Memory B cell (primary cell): ENCODE data around the gene SPIRE1.
A peak's percentile ranks its signal among the peaks of the same experiment; 100 is the strongest.

Experiments
- ATAC-seq: fragments of 150-1000 bp; cut with Tn5 transposase; 2 replicates; pipeline ENCODE4 v1.10.0; 2021; ENCODE audit warnings: low read depth, mild to moderate bottlenecking, moderate library complexity
- DNase-seq, 2 donors: peaks; one replicate each; pipeline ENCODE4 v3.0.0; 2022; ENCODE audit warnings: low spot score in 2 of 2
- H3K27ac Mint-ChIP-seq: one replicate; pipeline ENCODE4 v1.8.0; 2022; ENCODE audit warnings: mild to moderate bottlenecking, moderate library complexity, mixed read lengths
- H3K27me3 Mint-ChIP-seq: one replicate; pipeline ENCODE4 v1.8.0; 2022; ENCODE audit warnings: mixed read lengths
- H3K36me3 Mint-ChIP-seq: one replicate; pipeline ENCODE4 v1.8.0; 2022; ENCODE audit warnings: mild to moderate bottlenecking, mixed read lengths
- H3K4me1 Mint-ChIP-seq: one replicate; pipeline ENCODE4 v1.8.0; 2022; ENCODE audit warnings: mixed read lengths
- H3K4me3 Mint-ChIP-seq: one replicate; pipeline ENCODE4 v1.8.0; 2022; ENCODE audit warnings: mild to moderate bottlenecking, moderate library complexity, mixed read lengths
- H3K9me3 Mint-ChIP-seq: one replicate; pipeline ENCODE4 v1.8.0; 2022; ENCODE audit warnings: mixed read lengths

The SPIRE1 gene

GRCh38 chr18:12657684-12658425 is at the start of gene SPIRE1:
Gene SPIRE1 (minus strand): TSS chr18:12658107. CDS start chr18:12657866, 241 bp downstream.
- no peaks in the 10 kb centered on the region for H3K9me3 Mint-ChIP-seq
- H3K4me3 Mint-ChIP-seq = peak within 1 kb of the TSS; percentile 90
- ATAC-seq (peak; percentile 59), DNase-seq (peak in 1 of 2 donors; percentile 50)
- peaks cover 4% of the 10 kb centered on the region for H3K27me3 Mint-ChIP-seq
- H3K36me3 Mint-ChIP-seq = no peaks in the 10 kb centered on the region
- peaks cover 8% of the 10 kb centered on the region for H3K4me1 Mint-ChIP-seq
- H3K27ac Mint-ChIP-seq = no peak within 1 kb of the TSS

- ATAC-seq (no peak), DNase-seq (no peak)
- H3K36me3 Mint-ChIP-seq = peaks cover 10% of the 10 kb centered on the region
- H3K27me3 Mint-ChIP-seq = no peaks in the 10 kb centered on the region
- peaks cover 31% of the 10 kb centered on the region for H3K4me1 Mint-ChIP-seq
- no peaks in the 10 kb centered on the region for H3K9me3 Mint-ChIP-seq
- H3K27ac Mint-ChIP-seq = peak overlapping the region; percentile 100
- peak overlapping the region; percentile 100 for H3K4me3 Mint-ChIP-seq
Observed at GRCh38 chr18:12703664-12704063, 45.8 kb upstream of the SPIRE1 start.

GRCh38 chr18:12703096-12703567 is 45.2 kb upstream of the SPIRE1 start:
- Mint-ChIP-seq H3K27me3 (no peaks in the 10 kb centered on the region), H3K36me3 (peaks cover 12% of the 10 kb centered on the region), H3K4me1 (peaks cover 31% of the 10 kb centered on the region), H3K9me3 (no peaks in the 10 kb centered on the region), H3K4me3 (peak overlapping the region; percentile 100), H3K27ac (peak overlapping the region; percentile 100)
- ATAC-seq (peak; percentile 49), DNase-seq (no peak)

GRCh38 chr18:12702221-12703095 is 44.6 kb upstream of the SPIRE1 start, which contains the start of the genes CEP76 and PSMG2:
Gene CEP76 (minus strand): TSS chr18:12702723. CDS start chr18:12702548, 175 bp downstream.
Gene PSMG2 (plus strand): TSS chr18:12703042. CDS start chr18:12703108, 66 bp downstream.
- DNase-seq (peak; percentile 90 to 96), ATAC-seq (peak; percentile 83)
- H3K27ac Mint-ChIP-seq = peak within 1 kb of the TSS; percentile 100
- peaks cover 31% of the 10 kb centered on the region for H3K4me1 Mint-ChIP-seq
- peaks cover 8% of the 10 kb centered on the region for H3K36me3 Mint-ChIP-seq
- H3K27me3 Mint-ChIP-seq = no peaks in the 10 kb centered on the region
- H3K4me3 Mint-ChIP-seq = peak within 1 kb of the TSS; percentile 100
- no peaks in the 10 kb centered on the region for H3K9me3 Mint-ChIP-seq

- Mint-ChIP-seq H3K9me3 (no peaks in the 10 kb centered on the region), H3K27ac (peak overlapping the region; percentile 100), H3K4me3 (peak overlapping the region; percentile 100), H3K36me3 (peaks cover 5% of the 10 kb centered on the region), H3K4me1 (peaks cover 33% of the 10 kb centered on the region), H3K27me3 (no peaks in the 10 kb centered on the region)
- ATAC-seq (no peak), DNase-seq (no peak)
Observed at GRCh38 chr18:12701161-12701560, 43.3 kb upstream of the SPIRE1 start.

GRCh38 chr18:12699747-12700146 is 41.8 kb upstream of the SPIRE1 start:
- ATAC-seq (no peak), DNase-seq (no peak)
- Mint-ChIP-seq H3K9me3 (no peaks in the 10 kb centered on the region), H3K36me3 (peaks cover 7% of the 10 kb centered on the region), H3K27ac (no peak overlapping the region), H3K27me3 (no peaks in the 10 kb centered on the region), H3K4me3 (no peak overlapping the region), H3K4me1 (peaks cover 25% of the 10 kb centered on the region)

- no peaks in the 10 kb centered on the region for H3K9me3 Mint-ChIP-seq
- DNase-seq (no peak), ATAC-seq (no peak)
- H3K36me3 Mint-ChIP-seq = peaks cover 12% of the 10 kb centered on the region
- no peak overlapping the region for H3K4me3 Mint-ChIP-seq
- H3K27me3 Mint-ChIP-seq = no peaks in the 10 kb centered on the region
- H3K27ac Mint-ChIP-seq = no peak overlapping the region
- H3K4me1 Mint-ChIP-seq = peaks cover 7% of the 10 kb centered on the region
Observed at GRCh38 chr18:12694032-12694431, 36.1 kb upstream of the SPIRE1 start.

- no peaks in the 10 kb centered on the region for H3K9me3 Mint-ChIP-seq
- H3K4me1 Mint-ChIP-seq = peaks cover 6% of the 10 kb centered on the region
- DNase-seq (no peak), ATAC-seq (no peak)
- H3K36me3 Mint-ChIP-seq = peaks cover 10% of the 10 kb centered on the region
- no peaks in the 10 kb centered on the region for H3K27me3 Mint-ChIP-seq
- no peak overlapping the region for H3K4me3 Mint-ChIP-seq
- H3K27ac Mint-ChIP-seq = no peak overlapping the region
Observed at GRCh38 chr18:12692206-12692605, 34.3 kb upstream of the SPIRE1 start.

GRCh38 chr18:12689256-12689850 is 31.4 kb upstream of the SPIRE1 start:
- H3K4me1 Mint-ChIP-seq = peaks cover 5% of the 10 kb centered on the region
- H3K27me3 Mint-ChIP-seq = no peaks in the 10 kb centered on the region
- H3K4me3 Mint-ChIP-seq = no peak overlapping the region
- no peak overlapping the region for H3K27ac Mint-ChIP-seq
- ATAC-seq (no peak), DNase-seq (no peak)
- H3K9me3 Mint-ChIP-seq = no peaks in the 10 kb centered on the region
- H3K36me3 Mint-ChIP-seq = peaks cover 7% of the 10 kb centered on the region

GRCh38 chr18:12686100-12686499 is 28.2 kb upstream of the SPIRE1 start:
- no peaks in the 10 kb centered on the region for H3K36me3 Mint-ChIP-seq
- no peaks in the 10 kb centered on the region for H3K9me3 Mint-ChIP-seq
- H3K27ac Mint-ChIP-seq = no peak overlapping the region
- H3K4me1 Mint-ChIP-seq = no peaks in the 10 kb centered on the region
- no peaks in the 10 kb centered on the region for H3K27me3 Mint-ChIP-seq
- ATAC-seq (no peak), DNase-seq (no peak)
- H3K4me3 Mint-ChIP-seq = no peak overlapping the region

- ATAC-seq = no peak
- no peak overlapping the region for H3K27ac Mint-ChIP-seq
- peaks cover 14% of the 10 kb centered on the region for H3K36me3 Mint-ChIP-seq
- no peaks in the 10 kb centered on the region for H3K9me3 Mint-ChIP-seq
- no peaks in the 10 kb centered on the region for H3K4me1 Mint-ChIP-seq
- no peaks in the 10 kb centered on the region for H3K27me3 Mint-ChIP-seq
- DNase-seq = no peak
- no peak overlapping the region for H3K4me3 Mint-ChIP-seq
Observed at GRCh38 chr18:12679183-12679786, 21.4 kb upstream of the SPIRE1 start.

GRCh38 chr18:12668041-12668440 is 10.1 kb upstream of the SPIRE1 start:
- no peaks in the 10 kb centered on the region for H3K27me3 Mint-ChIP-seq
- DNase-seq (no peak), ATAC-seq (no peak)
- no peak overlapping the region for H3K27ac Mint-ChIP-seq
- H3K9me3 Mint-ChIP-seq = no peaks in the 10 kb centered on the region
- no peaks in the 10 kb centered on the region for H3K4me1 Mint-ChIP-seq
- no peak overlapping the region for H3K4me3 Mint-ChIP-seq
- no peaks in the 10 kb centered on the region for H3K36me3 Mint-ChIP-seq

- no peaks in the 10 kb centered on the region for H3K9me3 Mint-ChIP-seq
- DNase-seq (peak; percentile 23 to 30), ATAC-seq (peak; percentile 38)
- peaks cover 8% of the 10 kb centered on the region for H3K4me1 Mint-ChIP-seq
- H3K27ac Mint-ChIP-seq = no peak overlapping the region
- H3K4me3 Mint-ChIP-seq = no peak overlapping the region
- H3K36me3 Mint-ChIP-seq = no peaks in the 10 kb centered on the region
- H3K27me3 Mint-ChIP-seq = peaks cover under 1% of the 10 kb centered on the region
Observed at GRCh38 chr18:12659904-12660605, 2.1 kb upstream of the SPIRE1 start.
